GM12865 (cell line): Measurements from ENCODE around the gene RFFL.
A peak's percentile ranks its signal among the peaks of the same experiment; 100 is the strongest.

Experiments used
- DNase-seq: peaks from one replicate; pipeline ENCODE4 v3.0.0; 2010; ENCODE audit warnings: low read depth
- H3K4me3 ChIP-seq: 2 replicates; pipeline ENCODE4 v1.5.1; 2011; ENCODE audit warnings: mild to moderate bottlenecking, low read depth, low read length, control low read depth
- CTCF ChIP-seq: IDR thresholded peaks from 2 replicates; pipeline ENCODE4 v1.5.1; 2011; ENCODE audit warnings: low read length, control low read depth, low read depth, inconsistent platforms; ENCODE audit not compliant: insufficient read depth; ENCODE audit errors: missing control alignments

Gene RFFL

GRCh38 chr17:35056013-35056412, 7.5 kb downstream of the RFFL start:
- DNase-seq, result no peak
- H3K4me3 ChIP-seq, result no peak overlapping the region
- no peak for TF ChIP-seq CTCF

GRCh38 chr17:35053204-35053603, 10.3 kb downstream of the RFFL start:
- no peak for DNase-seq
- H3K4me3 ChIP-seq, result no peak overlapping the region
- no peak for TF ChIP-seq CTCF

- H3K4me3 ChIP-seq, result no peak overlapping the region
- DNase-seq, result no peak
- TF ChIP-seq CTCF, result no peak
These were observed 10.7 kb downstream of the RFFL start for GRCh38 chr17:35052780-35053179.

- TF ChIP-seq CTCF, result no peak
- peak; percentile 19 for DNase-seq
These were observed 11.3 kb downstream of the RFFL start for GRCh38 chr17:35052241-35052610.

GRCh38 chr17:35051579-35052240, 11.8 kb downstream of the RFFL start:
- no peak for TF ChIP-seq CTCF

More at GRCh38 chr17:35052241-35052610, 11.3 kb downstream of the RFFL start:
- H3K4me3 ChIP-seq, result peak overlapping the region; percentile 28

GRCh38 chr17:35051183-35051578, 12.3 kb downstream of the RFFL start:
- DNase-seq, result peak; percentile 90
- peak overlapping the region; percentile 28 for H3K4me3 ChIP-seq
- TF ChIP-seq CTCF, result no peak

More at GRCh38 chr17:35051579-35052240, 11.8 kb downstream of the RFFL start:
- H3K4me3 ChIP-seq, result peak overlapping the region; percentile 28
- peak; percentile 71 for DNase-seq

- H3K4me3 ChIP-seq, result no peak overlapping the region
- no peak for TF ChIP-seq CTCF
- DNase-seq, result no peak
These were observed 13.3 kb downstream of the RFFL start for GRCh38 chr17:35050170-35050569.
